Uterus (tissue), 2 donors: ENCODE results near the gene PRAME.

Source experiments
- POLR2A ChIP-seq, 2 donors: fragments of 450-650 bp; IDR thresholded peaks; one replicate each; pipeline ENCODE4 v1.6.1; 2016; ENCODE audit warnings: antibody characterized with exemption in 2 of 2, mild to moderate bottlenecking in 1 of 2, moderate library complexity in 1 of 2
- TF ChIP-seq, protein P1 (sequence below), 4 experiments: fragments of 200-600 bp in 2 of 4; fragments of 450-650 bp in 2 of 4; sonication (generic) in 2 of 4; IDR thresholded peaks; one replicate each; pipeline ENCODE4 v1.5.1; 2016 to 2019; ENCODE audit warnings: antibody characterized with exemption in 4 of 4, mild to moderate bottlenecking in 2 of 4, moderate library complexity in 1 of 4

DNA sequence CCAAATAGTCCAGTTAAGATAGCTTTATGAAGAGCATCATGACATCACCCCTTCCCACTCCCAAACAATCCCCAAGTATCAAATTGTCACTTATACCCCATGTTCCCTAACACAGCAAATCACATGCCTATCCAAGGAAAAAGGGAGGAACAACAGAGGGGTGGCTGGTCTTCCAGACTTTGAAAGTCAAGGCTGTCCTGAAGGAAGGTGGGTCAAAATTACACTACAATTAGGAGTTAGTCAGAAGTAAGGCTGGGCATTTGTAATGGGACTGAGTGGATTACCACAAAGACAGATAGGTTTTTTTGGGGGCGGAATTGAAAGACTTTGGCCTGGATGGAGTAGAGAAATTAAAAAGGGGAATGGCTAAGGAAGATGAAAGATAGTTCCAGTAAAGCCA, 5.9 kb downstream of the PRAME start:
- TF ChIP-seq, protein P1, sequence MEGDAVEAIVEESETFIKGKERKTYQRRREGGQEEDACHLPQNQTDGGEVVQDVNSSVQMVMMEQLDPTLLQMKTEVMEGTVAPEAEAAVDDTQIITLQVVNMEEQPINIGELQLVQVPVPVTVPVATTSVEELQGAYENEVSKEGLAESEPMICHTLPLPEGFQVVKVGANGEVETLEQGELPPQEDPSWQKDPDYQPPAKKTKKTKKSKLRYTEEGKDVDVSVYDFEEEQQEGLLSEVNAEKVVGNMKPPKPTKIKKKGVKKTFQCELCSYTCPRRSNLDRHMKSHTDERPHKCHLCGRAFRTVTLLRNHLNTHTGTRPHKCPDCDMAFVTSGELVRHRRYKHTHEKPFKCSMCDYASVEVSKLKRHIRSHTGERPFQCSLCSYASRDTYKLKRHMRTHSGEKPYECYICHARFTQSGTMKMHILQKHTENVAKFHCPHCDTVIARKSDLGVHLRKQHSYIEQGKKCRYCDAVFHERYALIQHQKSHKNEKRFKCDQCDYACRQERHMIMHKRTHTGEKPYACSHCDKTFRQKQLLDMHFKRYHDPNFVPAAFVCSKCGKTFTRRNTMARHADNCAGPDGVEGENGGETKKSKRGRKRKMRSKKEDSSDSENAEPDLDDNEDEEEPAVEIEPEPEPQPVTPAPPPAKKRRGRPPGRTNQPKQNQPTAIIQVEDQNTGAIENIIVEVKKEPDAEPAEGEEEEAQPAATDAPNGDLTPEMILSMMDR (IDR thresholded peaks at IDR 0.05): no peak
- no peak for TF ChIP-seq POLR2A (IDR thresholded peaks at IDR 0.05)
